Muscle of leg (tissue), 16 donors: Measurements from ENCODE around the gene MALT1. TPM values are rescaled to one million over a fixed set of nuclear protein-coding genes. Genes with fewer than 3 reads are reported as not detected.

Experiments
- DNase-seq: peaks from one replicate; pipeline ENCODE4 v3.0.0; 2013
- H3K27ac ChIP-seq: one replicate; pipeline ENCODE4 v1.5.1; 2013; ENCODE audit warnings: mild to moderate bottlenecking, low read length, control low read depth
- H3K27me3 ChIP-seq: one replicate; pipeline ENCODE4 v1.6.1; 2013; ENCODE audit warnings: low read length; ENCODE audit not compliant: control insufficient read depth, insufficient read depth
- H3K36me3 ChIP-seq: one replicate; pipeline ENCODE4 v1.6.1; 2013; ENCODE audit warnings: low read length; ENCODE audit not compliant: control insufficient read depth, insufficient read depth
- H3K4me1 ChIP-seq: one replicate; pipeline ENCODE4 v1.6.1; 2013; ENCODE audit warnings: low read length; ENCODE audit not compliant: control insufficient read depth, insufficient read depth
- H3K4me3 ChIP-seq: one replicate; pipeline ENCODE4 v1.5.1; 2013; ENCODE audit warnings: low read length, control low read depth
- H3K9me3 ChIP-seq: replicated peaks from 2 replicates; pipeline ENCODE4 v1.6.1; 2013; ENCODE audit warnings: low read depth, low read length; ENCODE audit not compliant: control insufficient read depth
- WGBS: methylation state at CpG from one replicate; pipeline ENCODE4 v1.1.5; 2013; ENCODE audit warnings: missing lambda C conversion rate; ENCODE audit not compliant: insufficient coverage; 5-methylcytosine and 5-hydroxymethylcytosine counted together
- long read RNA-seq, 11 donors: transcript quantifications; one replicate each; lab custom pipeline, GENCODE V29; 2026
- polyA plus RNA-seq, 8 donors: library from polyadenylated mRNA; unstranded; fragments of 120-200 nt; gene quantifications; one replicate each; pipeline versions ENCODE4 v1.2.1 to v1.2.3, GENCODE V29; 2013; ENCODE audit warnings: inconsistent platforms in 1 of 8, low replicate concordance in 1 of 8; ENCODE audit not compliant: insufficient read length in 8 of 8, insufficient read depth in 1 of 8
- total RNA-seq: library from RNA; stranded (reverse); fragments of 120-200 nt; gene quantifications from one replicate; pipeline ENCODE4 v1.2.4, GENCODE V29; 2013

MALT1 gene
- 21.3 TPM for total RNA-seq
- 10 to 100 TPM; 10.7 to 17.7 (median 12.4) TPM for polyA plus RNA-seq
- long read RNA-seq, donor 1: 0 reads
- long read RNA-seq, donor 2: 0 reads
- long read RNA-seq, donor 3: 0 reads
- long read RNA-seq, donor 4: 0 reads
- long read RNA-seq, donor 5, full-length matches to known transcripts: 4 of 4 reads
- long read RNA-seq, donor 5, partial matches to known transcripts: 0 of 4 reads
- long read RNA-seq, donor 5, other reads (novel, unspliced or antisense): 0 of 4 reads
- long read RNA-seq, donor 6, full-length matches to known transcripts: 2 of 2 reads
- long read RNA-seq, donor 6, partial matches to known transcripts: 0 of 2 reads
- long read RNA-seq, donor 6, other reads (novel, unspliced or antisense): 0 of 2 reads
- long read RNA-seq, donor 7: 0 reads
- long read RNA-seq, donor 8: 0 reads
- long read RNA-seq, donor 9: 0 reads
- long read RNA-seq, donor 10, full-length matches to known transcripts: 3 of 3 reads
- long read RNA-seq, donor 10, partial matches to known transcripts: 0 of 3 reads
- long read RNA-seq, donor 10, other reads (novel, unspliced or antisense): 0 of 3 reads
- long read RNA-seq, donor 11: 0 reads

DNA sequence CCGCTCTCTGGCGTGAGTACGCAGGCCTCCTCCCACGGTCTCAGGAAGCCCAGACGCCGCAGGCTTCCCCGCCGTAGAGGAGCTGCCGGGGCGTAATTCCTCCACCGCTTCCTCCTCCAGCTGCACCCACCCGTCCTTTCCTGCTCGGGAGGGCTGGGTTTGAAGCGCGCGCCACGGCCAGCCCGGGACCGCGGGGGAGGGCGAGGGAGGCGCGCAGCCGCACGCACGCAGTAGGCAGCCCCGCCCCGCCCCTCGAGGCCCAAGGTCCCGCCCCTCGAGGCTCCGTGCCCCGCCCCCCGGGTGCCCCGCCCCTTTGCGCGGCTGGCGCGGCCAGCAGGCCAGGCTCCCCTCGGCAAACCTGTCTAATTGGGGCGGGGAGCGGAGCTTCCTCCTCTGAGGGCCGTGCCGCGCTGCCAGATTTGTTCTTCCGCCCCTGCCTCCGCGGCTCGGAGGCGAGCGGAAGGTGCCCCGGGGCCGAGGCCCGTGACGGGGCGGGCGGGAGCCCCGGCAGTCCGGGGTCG, at the start of gene MALT1:
Gene MALT1 (plus strand): TSS at position 355 of the 521 bp plus-strand sequence. CDS start 179 bp downstream, outside the sequence.
- DNase-seq: peak; percentile 95
- WGBS: 0% methylated on average over 57 of the region's 60 CpGs
- no peaks in the 10 kb centered on the region for H3K27me3 ChIP-seq
- H3K27ac ChIP-seq: peak within 1 kb of the TSS; percentile 72
- H3K4me3 ChIP-seq: peak within 1 kb of the TSS; percentile 76
- H3K4me1 ChIP-seq: peaks cover 9% of the 10 kb centered on the region
- no peaks in the 10 kb centered on the region for H3K9me3 ChIP-seq
- H3K36me3 ChIP-seq: peaks cover 5% of the 10 kb centered on the region

GRCh38 chr18:58624011-58624410, 47.3 kb upstream of the MALT1 start:
- H3K36me3 ChIP-seq: no peaks in the 10 kb centered on the region
- no peaks in the 10 kb centered on the region for H3K27me3 ChIP-seq
- H3K27ac ChIP-seq: no peak overlapping the region
- peaks cover 4% of the 10 kb centered on the region for H3K4me1 ChIP-seq
- 91% methylated on average over 4 of the region's 6 CpGs for WGBS
- H3K9me3 ChIP-seq: no peaks in the 10 kb centered on the region
- no peak overlapping the region for H3K4me3 ChIP-seq
- no peak for DNase-seq

GRCh38 chr18:58625839-58626238, 45.4 kb upstream of the MALT1 start:
- WGBS: 84% methylated on average over 9 of the region's 10 CpGs
- no peaks in the 10 kb centered on the region for H3K9me3 ChIP-seq
- DNase-seq: no peak
- peaks cover 3% of the 10 kb centered on the region for H3K4me1 ChIP-seq
- H3K36me3 ChIP-seq: no peaks in the 10 kb centered on the region
- H3K27ac ChIP-seq: no peak overlapping the region
- H3K4me3 ChIP-seq: no peak overlapping the region
- no peaks in the 10 kb centered on the region for H3K27me3 ChIP-seq

GRCh38 chr18:58630071-58630470, 41.2 kb upstream of the MALT1 start:
- Histone ChIP-seq H3K36me3 (no peaks in the 10 kb centered on the region), H3K27ac (no peak overlapping the region), H3K4me3 (no peak overlapping the region), H3K27me3 (no peaks in the 10 kb centered on the region), H3K4me1 (peaks cover 3% of the 10 kb centered on the region), H3K9me3 (no peaks in the 10 kb centered on the region)
- DNase-seq: no peak
- WGBS: no CpG with 5 or more reads among the region's 2 CpGs

DNA sequence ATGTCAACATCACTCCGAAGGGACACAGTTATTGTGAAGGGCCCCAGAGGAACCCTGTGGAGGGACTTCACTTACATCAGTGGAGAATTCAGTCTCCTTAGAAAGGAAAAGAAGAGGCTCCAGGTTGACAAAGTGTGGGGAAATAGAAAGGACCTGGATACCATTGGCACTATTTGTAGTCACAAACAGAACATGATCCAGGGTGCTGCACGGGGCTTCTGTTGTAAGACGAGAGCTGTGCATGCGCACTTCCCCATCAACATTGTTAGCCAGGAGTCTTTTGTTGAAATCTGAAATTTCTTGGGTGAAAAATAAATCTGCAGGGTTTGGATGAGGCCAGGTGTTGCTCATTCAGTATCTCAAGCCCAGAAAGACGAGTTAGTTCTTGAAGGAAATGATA, 40.0 kb upstream of the MALT1 start:
- H3K27me3 ChIP-seq: no peaks in the 10 kb centered on the region
- no peak overlapping the region for H3K4me3 ChIP-seq
- no peak overlapping the region for H3K27ac ChIP-seq
- peaks cover 3% of the 10 kb centered on the region for H3K4me1 ChIP-seq
- no peak for DNase-seq
- 20% methylated on average over 1 of the region's 5 CpGs for WGBS
- H3K9me3 ChIP-seq: no peaks in the 10 kb centered on the region
- H3K36me3 ChIP-seq: no peaks in the 10 kb centered on the region

DNA sequence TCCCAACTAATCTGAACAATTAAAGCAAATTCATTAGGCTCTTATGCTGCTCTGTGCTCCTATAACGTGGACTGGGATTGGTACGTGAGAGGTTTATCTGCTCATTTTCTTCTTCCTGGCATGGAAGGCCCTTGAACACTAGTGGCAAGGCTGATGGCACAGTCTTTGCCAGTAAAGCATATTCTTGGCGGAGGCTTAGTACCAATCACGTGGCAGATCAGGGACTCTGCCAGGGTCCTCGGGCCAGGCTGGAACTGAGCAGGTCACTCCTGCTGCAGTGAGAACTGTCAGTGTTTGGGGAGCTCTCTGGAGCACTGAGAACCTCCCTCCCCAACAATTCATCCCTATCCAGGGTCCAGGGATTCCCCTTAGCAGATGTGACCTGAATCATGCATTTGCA, 38.7 kb upstream of the MALT1 start:
- Histone ChIP-seq H3K9me3 (no peaks in the 10 kb centered on the region), H3K4me3 (no peak overlapping the region), H3K27me3 (no peaks in the 10 kb centered on the region), H3K4me1 (peaks cover 3% of the 10 kb centered on the region), H3K27ac (no peak overlapping the region), H3K36me3 (no peaks in the 10 kb centered on the region)
- DNase-seq: no peak
- WGBS: 93% methylated on average over 3 of the region's 5 CpGs

GRCh38 chr18:58633874-58634273, 37.4 kb upstream of the MALT1 start:
- Histone ChIP-seq H3K27me3 (no peaks in the 10 kb centered on the region), H3K27ac (no peak overlapping the region)

GRCh38 chr18:58635891-58636290, 35.4 kb upstream of the MALT1 start:
- H3K36me3 ChIP-seq: no peaks in the 10 kb centered on the region
- no peak overlapping the region for H3K4me3 ChIP-seq
- peak; percentile 9 for DNase-seq
- no peaks in the 10 kb centered on the region for H3K9me3 ChIP-seq
- no peaks in the 10 kb centered on the region for H3K27me3 ChIP-seq
- no CpG with 5 or more reads among the region's 4 CpGs for WGBS
- no peaks in the 10 kb centered on the region for H3K4me1 ChIP-seq
- H3K27ac ChIP-seq: no peak overlapping the region

More at GRCh38 chr18:58633874-58634273, 37.4 kb upstream of the MALT1 start:
- Histone ChIP-seq H3K9me3 (no peaks in the 10 kb centered on the region), H3K36me3 (no peaks in the 10 kb centered on the region), H3K4me1 (peaks cover 2% of the 10 kb centered on the region), H3K4me3 (no peak overlapping the region)
- DNase-seq: no peak

GRCh38 chr18:58637197-58637596, 34.1 kb upstream of the MALT1 start:
- no peak for DNase-seq
- Histone ChIP-seq H3K4me1 (no peaks in the 10 kb centered on the region), H3K9me3 (no peaks in the 10 kb centered on the region), H3K27ac (no peak overlapping the region), H3K4me3 (no peak overlapping the region), H3K27me3 (no peaks in the 10 kb centered on the region), H3K36me3 (no peaks in the 10 kb centered on the region)
- 80% methylated on average over 3 of the region's 6 CpGs for WGBS

- WGBS: 92% methylated on average over 4 of the region's 6 CpGs
- no peak overlapping the region for H3K27ac ChIP-seq
- DNase-seq: no peak
Observed at GRCh38 chr18:58637946-58638345, 33.3 kb upstream of the MALT1 start.

More at GRCh38 chr18:58637946-58638345, 33.3 kb upstream of the MALT1 start:
- H3K4me1 ChIP-seq: no peaks in the 10 kb centered on the region
- no peaks in the 10 kb centered on the region for H3K27me3 ChIP-seq
- no peaks in the 10 kb centered on the region for H3K9me3 ChIP-seq
- H3K36me3 ChIP-seq: no peaks in the 10 kb centered on the region
- no peak overlapping the region for H3K4me3 ChIP-seq
